ENCODE results near the gene NRG4.
"Not testable (repeated sequence)": the region's sequence is repeated elsewhere in the genome, so short reads cannot be mapped to it uniquely, and the experiment has no call there.

The NRG4 gene

GRCh38 chr15:76056931-76057330 lies 44.7 kb upstream of the NRG4 start:
- no peaks in the 10 kb centered on the region for H3K36me3 ChIP-seq (ENCODE audit: insufficient read depth, insufficient read length, low read length)
- no peak for DNase-seq (ENCODE audit: low read depth, low spot score)
- TF ChIP-seq YY1 (IDR thresholded peaks at IDR 0.05; ENCODE audit: insufficient read depth, insufficient read length) (no peak), ZNF274 (IDR thresholded peaks at IDR 0.05; ENCODE audit: low read depth, low read length) (no peak), SUZ12 (IDR thresholded peaks at IDR 0.05; ENCODE audit: extremely low read depth, insufficient read depth, insufficient read length) (no peak)
- H3K4me3 ChIP-seq (ENCODE audit: insufficient read length, low read depth), result no peak overlapping the region
- no peak overlapping the region for H3K9ac ChIP-seq (ENCODE audit: insufficient read length, low read depth)
- H3K4me1 ChIP-seq (ENCODE audit: insufficient read depth, insufficient read length), result no peaks in the 10 kb centered on the region
- peaks cover 31% of the 10 kb centered on the region for H3K27me3 ChIP-seq (ENCODE audit: insufficient read depth, insufficient read length)
- no peaks in the 10 kb centered on the region for H3K9me3 ChIP-seq (ENCODE audit: insufficient read depth, low read length)

- not testable (repeated sequence) for H3K4me1 ChIP-seq (ENCODE audit: insufficient read depth, insufficient read length); H3K36me3 ChIP-seq (ENCODE audit: insufficient read depth, insufficient read length, low read length); DNase-seq (ENCODE audit: low read depth, low spot score); H3K9me3 ChIP-seq (ENCODE audit: insufficient read depth, low read length); H3K9ac ChIP-seq (ENCODE audit: insufficient read length, low read depth); H3K4me3 ChIP-seq (ENCODE audit: insufficient read length, low read depth)
- peaks cover 14% of the 10 kb centered on the region for H3K27me3 ChIP-seq (ENCODE audit: insufficient read depth, insufficient read length)
These were observed 42.0 kb upstream of the NRG4 start for GRCh38 chr15:76054201-76054600.

GRCh38 chr15:76038512-76038911 lies 26.3 kb upstream of the NRG4 start:
- Histone ChIP-seq H3K4me1 (ENCODE audit: insufficient read depth, insufficient read length) (no peaks in the 10 kb centered on the region), H3K36me3 (ENCODE audit: insufficient read depth, insufficient read length, low read length) (no peaks in the 10 kb centered on the region), H3K4me3 (ENCODE audit: insufficient read length, low read depth) (no peak overlapping the region), H3K27me3 (ENCODE audit: insufficient read depth, insufficient read length) (no peaks in the 10 kb centered on the region), H3K9me3 (ENCODE audit: insufficient read depth, low read length) (no peaks in the 10 kb centered on the region; the same call in 1 of the 2 replicates), H3K9ac (ENCODE audit: insufficient read length, low read depth) (no peak overlapping the region)
- TF ChIP-seq SUZ12 (IDR thresholded peaks at IDR 0.05; ENCODE audit: extremely low read depth, insufficient read depth, insufficient read length) (no peak), YY1 (IDR thresholded peaks at IDR 0.05; ENCODE audit: insufficient read depth, insufficient read length) (no peak), ZNF274 (IDR thresholded peaks at IDR 0.05; ENCODE audit: low read depth, low read length) (no peak)
- no peak for DNase-seq (ENCODE audit: low read depth, low spot score)

GRCh38 chr15:76035593-76035992 lies 23.4 kb upstream of the NRG4 start:
- no peak for DNase-seq (ENCODE audit: low read depth, low spot score)
- Histone ChIP-seq H3K27me3 (ENCODE audit: insufficient read depth, insufficient read length) (no peaks in the 10 kb centered on the region), H3K4me3 (ENCODE audit: insufficient read length, low read depth) (no peak overlapping the region), H3K36me3 (ENCODE audit: insufficient read depth, insufficient read length, low read length) (no peaks in the 10 kb centered on the region), H3K4me1 (ENCODE audit: insufficient read depth, insufficient read length) (no peaks in the 10 kb centered on the region), H3K9me3 (ENCODE audit: insufficient read depth, low read length) (no peaks in the 10 kb centered on the region), H3K9ac (ENCODE audit: insufficient read length, low read depth) (no peak overlapping the region)
- no peak for TF ChIP-seq YY1 (IDR thresholded peaks at IDR 0.05; ENCODE audit: insufficient read depth, insufficient read length)
- no peak for TF ChIP-seq ZNF274 (IDR thresholded peaks at IDR 0.05; ENCODE audit: low read depth, low read length)
- TF ChIP-seq SUZ12 (IDR thresholded peaks at IDR 0.05; ENCODE audit: extremely low read depth, insufficient read depth, insufficient read length), result no peak

GRCh38 chr15:76034111-76034510 lies 21.9 kb upstream of the NRG4 start:
- Histone ChIP-seq H3K27me3 (ENCODE audit: insufficient read depth, insufficient read length) (no peaks in the 10 kb centered on the region), H3K4me3 (ENCODE audit: insufficient read length, low read depth) (no peak overlapping the region), H3K9me3 (ENCODE audit: insufficient read depth, low read length) (no peaks in the 10 kb centered on the region), H3K9ac (ENCODE audit: insufficient read length, low read depth) (no peak overlapping the region), H3K4me1 (ENCODE audit: insufficient read depth, insufficient read length) (no peaks in the 10 kb centered on the region), H3K36me3 (ENCODE audit: insufficient read depth, insufficient read length, low read length) (no peaks in the 10 kb centered on the region)
- DNase-seq (ENCODE audit: low read depth, low spot score), result no peak
- TF ChIP-seq SUZ12 (IDR thresholded peaks at IDR 0.05; ENCODE audit: extremely low read depth, insufficient read depth, insufficient read length) (no peak), YY1 (IDR thresholded peaks at IDR 0.05; ENCODE audit: insufficient read depth, insufficient read length) (no peak)

GRCh38 chr15:76033438-76033837 lies 21.2 kb upstream of the NRG4 start:
- no peak for DNase-seq (ENCODE audit: low read depth, low spot score)
- H3K4me3 ChIP-seq (ENCODE audit: insufficient read length, low read depth), result no peak overlapping the region
- no peaks in the 10 kb centered on the region for H3K27me3 ChIP-seq (ENCODE audit: insufficient read depth, insufficient read length)
- no peak for TF ChIP-seq YY1 (IDR thresholded peaks at IDR 0.05; ENCODE audit: insufficient read depth, insufficient read length)
- no peak for TF ChIP-seq ZNF274 (IDR thresholded peaks at IDR 0.05; ENCODE audit: low read depth, low read length)
- no peak for TF ChIP-seq SUZ12 (IDR thresholded peaks at IDR 0.05; ENCODE audit: extremely low read depth, insufficient read depth, insufficient read length)
- H3K9ac ChIP-seq (ENCODE audit: insufficient read length, low read depth), result no peak overlapping the region
- H3K4me1 ChIP-seq (ENCODE audit: insufficient read depth, insufficient read length), result no peaks in the 10 kb centered on the region
- H3K36me3 ChIP-seq (ENCODE audit: insufficient read depth, insufficient read length, low read length), result no peaks in the 10 kb centered on the region
- no peaks in the 10 kb centered on the region for H3K9me3 ChIP-seq (ENCODE audit: insufficient read depth, low read length)

GRCh38 chr15:76032046-76032445 lies 19.8 kb upstream of the NRG4 start:
- Histone ChIP-seq H3K9ac (ENCODE audit: insufficient read length, low read depth) (no peak overlapping the region), H3K4me1 (ENCODE audit: insufficient read depth, insufficient read length) (no peaks in the 10 kb centered on the region), H3K27me3 (ENCODE audit: insufficient read depth, insufficient read length) (no peaks in the 10 kb centered on the region), H3K4me3 (ENCODE audit: insufficient read length, low read depth) (no peak overlapping the region), H3K36me3 (ENCODE audit: insufficient read depth, insufficient read length, low read length) (no peaks in the 10 kb centered on the region), H3K9me3 (ENCODE audit: insufficient read depth, low read length) (no peaks in the 10 kb centered on the region; the same call in 1 of the 2 replicates)
- no peak for DNase-seq (ENCODE audit: low read depth, low spot score)
- TF ChIP-seq ZNF274 (IDR thresholded peaks at IDR 0.05; ENCODE audit: low read depth, low read length) (no peak), SUZ12 (IDR thresholded peaks at IDR 0.05; ENCODE audit: extremely low read depth, insufficient read depth, insufficient read length) (no peak), YY1 (IDR thresholded peaks at IDR 0.05; ENCODE audit: insufficient read depth, insufficient read length) (no peak)

Data from NT2/D1 (cell line).